Kidney tubule cell (primary cell): Measurements from ENCODE around the gene OR10A7.
"Not testable (repeated sequence)": the region's sequence is repeated elsewhere in the genome, so short reads cannot be mapped to it uniquely, and the experiment has no call there.

Source experiments
- DNase-seq: peaks from one replicate; pipeline ENCODE4 v3.0.0-alpha.2; 2018; ENCODE audit warnings: low spot score

Gene OR10A7, protein sequence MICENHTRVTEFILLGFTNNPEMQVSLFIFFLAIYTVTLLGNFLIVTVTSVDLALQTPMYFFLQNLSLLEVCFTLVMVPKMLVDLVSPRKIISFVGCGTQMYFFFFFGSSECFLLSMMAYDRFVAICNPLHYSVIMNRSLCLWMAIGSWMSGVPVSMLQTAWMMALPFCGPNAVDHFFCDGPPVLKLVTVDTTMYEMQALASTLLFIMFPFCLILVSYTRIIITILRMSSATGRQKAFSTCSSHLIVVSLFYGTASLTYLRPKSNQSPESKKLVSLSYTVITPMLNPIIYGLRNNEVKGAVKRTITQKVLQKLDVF

DNA sequence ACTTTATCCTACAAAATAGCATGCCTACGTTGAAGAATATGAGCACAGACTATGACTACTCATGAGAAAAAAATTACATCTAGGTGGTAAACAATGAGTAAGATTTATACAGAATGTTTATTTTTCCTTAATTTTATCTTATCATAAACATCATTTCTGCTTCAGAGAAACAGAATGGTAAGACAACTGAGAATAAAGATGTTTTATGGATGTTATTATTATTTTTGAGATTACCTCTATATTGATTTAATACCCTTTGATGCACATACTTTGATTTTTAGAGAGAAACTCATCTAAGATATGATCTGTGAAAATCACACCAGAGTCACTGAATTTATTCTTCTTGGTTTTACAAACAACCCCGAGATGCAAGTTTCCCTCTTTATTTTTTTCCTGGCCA, at the start of gene OR10A7:
TSS of gene OR10A7 (plus strand) at position 301 of the 400 bp plus-strand sequence. CDS start at position 301, 0 bp downstream.
- no peak for DNase-seq

DNA sequence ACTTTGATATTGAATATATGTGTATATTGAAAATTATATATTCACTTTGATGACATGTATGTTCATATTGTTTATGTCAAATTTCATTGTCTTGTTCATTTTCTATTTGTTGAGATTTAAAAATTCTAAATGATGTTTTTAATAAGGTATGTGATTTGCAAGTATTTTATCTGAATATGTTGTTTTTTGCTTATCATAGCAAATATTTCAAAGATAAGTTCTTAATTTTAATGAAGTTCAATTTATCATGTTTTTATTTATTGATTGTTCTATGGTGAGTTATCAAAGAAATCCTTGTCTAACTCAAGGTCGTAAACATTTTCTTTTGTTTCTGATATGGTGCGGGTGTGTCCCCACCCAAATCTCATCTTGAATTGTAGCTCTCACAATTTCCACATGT, 49.4 kb upstream of the OR10A7 start:
- no peak for DNase-seq

DNA sequence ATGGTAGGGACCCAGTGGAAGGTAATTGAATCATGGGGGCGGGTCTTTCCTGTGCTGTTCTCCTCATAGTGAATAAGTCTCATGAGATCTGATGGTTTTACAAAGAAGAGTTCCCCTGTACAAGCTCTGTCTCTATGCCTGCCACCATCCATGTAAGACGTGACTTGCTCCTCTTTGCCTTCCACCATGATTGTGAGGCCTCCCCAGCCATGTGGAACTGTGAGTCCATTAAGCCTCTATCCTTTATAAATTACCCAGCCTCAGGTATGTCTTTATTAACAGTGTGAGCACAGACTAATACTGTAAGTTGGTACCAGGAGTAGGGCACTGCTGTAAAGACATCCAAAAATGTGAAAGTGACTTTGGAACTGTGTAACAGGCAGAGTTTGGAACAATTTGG, 49.0 kb upstream of the OR10A7 start:
- DNase-seq: not testable (repeated sequence)

DNA sequence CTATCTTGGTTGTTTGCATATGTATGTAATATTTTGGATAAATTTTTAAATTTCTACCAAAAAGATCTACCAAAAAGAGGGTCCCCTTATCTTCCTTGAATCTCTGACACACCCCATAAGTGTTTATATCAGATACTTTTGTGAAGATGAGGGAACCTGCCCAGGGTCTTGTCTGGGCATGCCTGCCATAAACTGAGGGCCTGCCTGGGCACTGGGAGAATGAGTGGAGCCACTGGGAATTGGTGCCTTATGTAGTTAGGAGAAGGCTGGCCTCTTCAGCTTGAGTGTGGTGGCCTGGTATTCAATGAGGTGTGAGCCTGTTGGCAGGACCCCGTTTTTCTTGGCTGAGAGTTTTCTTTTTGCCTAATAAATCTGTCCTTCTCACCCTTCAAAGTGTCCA, 48.1 kb upstream of the OR10A7 start:
- no peak for DNase-seq

DNA sequence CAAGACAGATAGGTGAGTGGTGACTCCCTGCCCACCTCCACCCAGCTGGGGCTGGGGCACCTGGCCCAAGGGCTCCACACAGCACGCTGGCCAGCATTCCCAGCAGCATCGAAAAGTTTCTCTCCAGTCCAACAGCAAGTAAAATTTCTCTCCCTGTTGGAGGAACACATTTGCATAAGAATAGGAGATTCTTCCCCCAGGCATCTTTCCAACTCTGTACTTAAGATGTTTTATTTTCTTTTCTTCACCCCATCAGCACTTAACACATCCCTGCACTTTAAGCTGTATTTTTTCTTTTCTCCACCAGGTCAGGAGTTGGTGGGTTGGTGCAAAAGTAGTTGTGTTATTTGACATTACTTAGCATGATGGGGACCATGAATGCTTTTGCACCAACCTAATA, 47.4 kb upstream of the OR10A7 start:
- no peak for DNase-seq

DNA sequence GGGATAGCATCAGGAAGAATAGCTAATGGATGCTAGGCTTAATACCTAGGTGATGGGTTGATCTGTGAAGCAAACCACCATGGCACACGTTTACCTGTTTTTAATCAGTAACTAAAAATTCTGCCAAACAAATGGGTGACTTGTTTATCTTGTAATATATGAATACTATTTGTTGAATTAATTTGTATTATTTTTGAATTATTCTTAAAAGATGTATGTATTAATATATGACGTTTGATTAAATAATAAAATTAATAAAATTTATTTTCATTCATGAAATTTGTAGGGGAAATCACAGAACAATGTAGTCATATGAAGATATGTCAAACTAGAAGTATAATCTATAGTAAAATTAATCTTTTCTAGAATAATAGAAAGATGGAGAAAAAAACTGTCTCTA, 32.3 kb upstream of the OR10A7 start:
- DNase-seq: no peak

DNA sequence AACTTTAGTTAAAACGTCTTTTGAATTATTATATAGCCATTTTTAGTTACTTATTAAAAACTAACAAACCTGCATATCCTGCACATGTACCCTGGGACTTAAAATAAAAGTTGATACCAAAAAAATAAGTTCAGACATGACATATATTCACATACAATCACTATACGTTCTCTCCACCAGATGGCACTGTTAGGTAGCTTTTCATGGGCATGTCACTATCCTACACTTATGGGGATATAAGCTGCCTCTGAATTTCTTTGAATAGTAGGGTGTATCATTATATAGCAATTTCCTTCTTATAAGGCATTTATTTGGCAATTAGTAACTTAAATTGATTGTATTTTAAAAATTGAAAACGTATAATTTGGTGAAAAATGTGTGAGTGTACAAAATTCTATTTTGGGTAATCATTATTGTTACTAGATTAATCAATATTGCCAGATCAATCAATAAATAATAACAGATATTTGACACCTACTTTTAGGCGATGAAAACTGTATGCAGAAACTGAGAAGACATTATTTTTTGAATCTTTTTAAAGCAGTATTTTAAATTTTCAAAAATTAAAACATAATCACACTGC, 31.8 kb upstream of the OR10A7 start:
- peak; percentile 78 for DNase-seq

DNA sequence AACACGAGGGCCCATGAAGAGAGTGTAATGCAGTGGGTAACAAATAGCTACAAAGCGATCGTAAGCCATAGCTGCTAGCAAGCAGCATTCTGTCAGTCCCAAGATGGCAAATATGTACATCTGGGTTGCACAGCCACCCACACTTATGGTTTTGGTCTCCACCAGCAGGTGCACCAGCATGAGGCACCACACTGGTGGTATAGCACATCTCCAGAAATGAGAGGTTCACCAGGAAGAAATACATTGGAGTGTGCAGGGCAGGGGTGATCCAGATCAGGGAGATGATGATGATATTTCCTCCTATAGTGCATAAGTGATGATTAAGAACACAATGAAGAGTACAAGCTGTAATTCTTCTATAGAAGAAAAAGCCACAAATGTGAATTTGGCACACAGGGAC, 26.4 kb upstream of the OR10A7 start:
- DNase-seq: no peak

DNA sequence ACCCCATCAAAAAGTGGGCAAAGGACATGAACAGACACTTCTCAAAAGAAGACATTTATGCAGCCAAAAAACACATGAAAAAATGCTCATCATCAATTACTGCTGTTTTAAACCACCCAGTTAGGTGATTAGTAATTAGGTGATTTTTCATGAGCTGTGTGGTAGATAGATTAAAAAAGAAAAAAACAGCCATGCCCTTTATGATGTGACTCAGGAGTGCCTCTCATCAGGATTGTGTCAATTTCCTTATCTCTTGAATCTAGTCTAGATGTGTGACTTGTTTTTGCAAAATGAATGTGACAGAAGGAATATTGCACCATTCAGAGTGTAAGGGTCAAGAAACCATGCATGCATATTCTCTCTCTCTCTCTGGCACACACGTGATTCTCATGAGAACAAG, 5.7 kb downstream of the OR10A7 start:
- no peak for DNase-seq

DNA sequence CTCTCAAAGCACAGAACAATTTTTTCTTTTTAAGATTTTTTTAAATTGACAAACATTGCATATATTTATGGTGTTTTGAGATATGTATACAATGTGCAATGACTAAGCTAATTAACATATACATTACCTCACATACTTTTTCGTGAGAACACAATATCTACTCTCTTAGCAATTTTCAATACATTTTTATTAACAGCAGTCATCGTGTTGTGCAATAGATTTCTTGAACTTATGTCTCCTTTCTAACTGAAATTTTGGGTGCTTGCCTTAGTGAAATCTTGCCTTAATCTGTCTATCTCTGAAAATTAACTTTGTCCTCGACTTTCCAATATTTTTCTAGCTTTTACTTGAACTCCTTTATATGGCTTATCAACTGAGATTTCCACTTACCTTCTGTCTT, 6.8 kb downstream of the OR10A7 start:
- no peak for DNase-seq

DNA sequence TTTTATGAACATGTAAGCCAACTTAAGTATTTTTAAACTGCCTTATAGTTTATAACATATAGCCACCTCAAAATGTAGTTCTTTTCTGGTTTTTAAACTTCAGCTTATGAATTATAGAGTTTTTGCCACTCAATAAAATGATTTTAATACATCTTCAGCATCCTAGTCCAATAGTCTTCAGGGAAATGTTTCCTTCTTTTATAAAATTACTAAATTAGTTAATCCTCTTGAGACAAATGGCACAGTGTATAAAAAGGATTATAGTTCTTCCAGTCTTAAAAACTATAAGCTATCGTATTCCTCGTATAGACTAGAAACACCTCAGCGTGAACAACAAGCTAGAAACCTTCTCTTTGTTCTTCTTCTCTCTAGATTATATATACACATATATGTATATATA, 23.5 kb downstream of the OR10A7 start, which contains the start of gene OR6C74:
TSS of gene OR6C74 (plus strand) at position 301 of the 400 bp plus-strand sequence. CDS start 2,679 bp downstream, outside the sequence.
- no peak for DNase-seq

DNA sequence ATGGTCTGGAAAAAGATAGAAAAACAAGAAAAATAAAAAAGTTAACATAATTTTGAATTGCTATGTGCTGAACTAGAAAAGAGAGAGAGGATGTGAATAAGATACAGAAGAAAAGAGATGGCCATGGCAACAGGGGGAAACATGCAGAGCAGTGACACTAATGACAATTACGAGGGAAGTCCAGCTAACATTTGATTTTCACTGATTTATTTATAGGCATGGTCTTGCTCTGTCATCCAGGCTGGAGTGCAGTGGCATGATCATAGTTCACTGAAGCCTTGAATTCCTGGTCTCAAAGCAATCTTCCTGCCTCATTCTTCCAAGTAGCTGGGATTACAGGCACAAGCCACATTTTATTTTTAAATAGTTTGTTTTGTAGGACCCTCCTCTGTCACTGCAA, 25.3 kb downstream of the OR10A7 start:
- DNase-seq: no peak

DNA sequence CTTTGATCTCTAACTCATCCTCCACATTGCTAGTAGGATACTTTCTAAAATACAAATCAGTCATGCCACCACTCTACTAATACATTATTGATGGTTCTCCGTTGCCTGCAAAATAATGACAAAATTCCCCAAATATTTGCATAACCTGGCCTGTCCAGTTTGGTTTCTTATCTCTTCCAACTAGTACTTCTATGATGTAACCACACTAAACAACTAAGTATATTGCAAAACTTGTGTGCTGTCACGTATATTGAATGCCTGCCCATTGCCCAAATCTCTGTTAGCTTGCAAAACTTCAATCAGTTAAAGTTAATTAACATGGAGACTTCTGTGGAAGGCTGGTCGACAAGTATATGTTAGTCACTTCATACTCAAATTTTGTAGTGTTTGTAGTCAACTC, 30.1 kb downstream of the OR10A7 start:
- DNase-seq: no peak

DNA sequence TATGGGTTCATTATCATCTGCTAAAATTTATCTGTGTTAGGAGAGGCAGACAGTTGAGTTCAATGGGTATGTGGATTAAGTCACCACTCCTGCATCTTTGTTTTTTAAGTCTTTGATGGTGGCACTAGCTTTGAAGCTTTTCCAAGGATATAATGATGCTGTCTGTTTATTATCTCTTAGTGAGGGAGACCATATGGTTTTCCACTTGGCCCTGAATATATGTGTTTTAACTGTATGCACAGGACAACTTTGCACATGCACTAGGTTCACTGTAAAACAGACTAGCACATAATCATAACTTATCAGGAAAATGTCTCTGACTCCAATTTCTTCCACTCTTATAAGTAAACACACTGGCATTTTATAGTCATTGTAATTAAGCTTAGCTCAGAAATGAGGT, 32.5 kb downstream of the OR10A7 start:
- no peak for DNase-seq

DNA sequence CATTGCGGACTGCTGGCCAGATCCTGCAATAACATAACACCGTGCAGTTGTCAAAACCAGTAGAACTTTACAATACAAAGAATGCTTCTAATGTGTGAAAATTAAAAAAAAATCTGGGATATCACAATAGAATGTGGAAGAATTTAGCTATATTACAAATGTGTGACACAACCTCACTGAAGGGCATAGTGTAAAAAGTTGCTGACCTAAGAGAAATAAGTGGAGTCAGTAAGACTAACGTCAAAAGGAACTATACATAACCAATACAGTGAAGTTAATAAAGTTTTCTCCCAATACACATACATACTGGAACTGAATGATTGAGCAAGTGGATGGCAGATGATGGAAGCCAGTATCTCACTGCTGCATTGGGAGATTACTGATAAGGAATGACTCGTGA, 36.0 kb downstream of the OR10A7 start:
- DNase-seq: no peak

DNA sequence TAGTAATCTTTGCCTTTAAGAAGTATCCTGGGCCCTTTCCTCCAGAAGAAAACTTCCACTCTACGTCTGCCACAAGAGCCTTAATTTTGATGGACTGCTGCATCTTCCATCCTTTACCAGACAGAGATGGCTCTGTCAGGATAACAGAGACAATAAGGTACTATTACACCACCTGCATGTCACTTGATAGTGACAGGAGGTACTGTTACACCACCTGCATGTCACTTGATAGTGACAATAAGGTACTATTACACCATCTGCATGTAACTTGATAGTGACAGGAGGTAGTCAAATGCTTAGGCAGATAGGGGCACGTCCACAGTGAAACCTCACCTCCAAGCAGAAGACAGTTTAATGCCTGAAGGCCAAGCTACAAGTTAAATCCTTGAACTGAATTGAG, 37.5 kb downstream of the OR10A7 start:
- no peak for DNase-seq
